ENCODE measurements around the gene GOT2.

- no peak for TF ChIP-seq BHLHE40 (IDR thresholded peaks at IDR 0.05; ENCODE audit: borderline replicate concordance)
- TF ChIP-seq HDGF (IDR thresholded peaks at IDR 0.05; ENCODE audit: borderline replicate concordance), result no peak
- no peak for TF ChIP-seq SP1 (IDR thresholded peaks at IDR 0.05)
- no peak for TF ChIP-seq NFRKB (IDR thresholded peaks at IDR 0.05)
- TF ChIP-seq FOXA1 (IDR thresholded peaks at IDR 0.05), result no peak
- TF ChIP-seq FOXM1 (IDR thresholded peaks at IDR 0.05; ENCODE audit: borderline replicate concordance), result no peak
- TF ChIP-seq SUZ12 (IDR thresholded peaks at IDR 0.05), result no peak
- no peak for TF ChIP-seq PKNOX1 (IDR thresholded peaks at IDR 0.05)
- no peak for TF ChIP-seq ZNF384 (IDR thresholded peaks at IDR 0.05)
- no peak for TF ChIP-seq FOXK2 (IDR thresholded peaks at IDR 0.05)
- no peak for TF ChIP-seq TARDBP (IDR thresholded peaks at IDR 0.05)
- no peak for TF ChIP-seq ARNT (IDR thresholded peaks at IDR 0.05)
These were observed 35.0 kb downstream of the GOT2 start for GRCh38 chr16:58699151-58699550.
